Fibroblast of the aortic adventitia (primary cell): ENCODE measurements around the gene TRIM24. TPM values are rescaled to one million over a fixed set of nuclear protein-coding genes. Genes with fewer than 3 reads are reported as not detected.

Experiments
- DNase-seq: peaks from one replicate; pipeline ENCODE4 v3.0.0-alpha.2; 2010; ENCODE audit warnings: low read depth
- H3K4me3 ChIP-seq: 2 replicates; pipeline ENCODE4 v1.5.1; 2011; ENCODE audit warnings: low read depth, mild to moderate bottlenecking, control low read depth, low read length, moderate library complexity
- total RNA-seq: library from RNA; depleted of rRNA; stranded (reverse); fragments of >200 nt; gene quantifications from 2 replicates; pipeline ENCODE4 v1.2.3, GENCODE V29; 2012; ENCODE audit warnings: low replicate concordance
- TF ChIP-seq, protein P1 (sequence below): IDR thresholded peaks from 2 replicates; pipeline ENCODE4 v1.5.1; 2011; ENCODE audit warnings: mild to moderate bottlenecking, low read length, control low read depth, inconsistent platforms; ENCODE audit not compliant: insufficient read depth

The TRIM24 gene
- total RNA-seq, 1 donor = 12.6 TPM

GRCh38 chr7:138570715-138571114, 110.7 kb downstream of the TRIM24 start:
- TF ChIP-seq, protein P1, sequence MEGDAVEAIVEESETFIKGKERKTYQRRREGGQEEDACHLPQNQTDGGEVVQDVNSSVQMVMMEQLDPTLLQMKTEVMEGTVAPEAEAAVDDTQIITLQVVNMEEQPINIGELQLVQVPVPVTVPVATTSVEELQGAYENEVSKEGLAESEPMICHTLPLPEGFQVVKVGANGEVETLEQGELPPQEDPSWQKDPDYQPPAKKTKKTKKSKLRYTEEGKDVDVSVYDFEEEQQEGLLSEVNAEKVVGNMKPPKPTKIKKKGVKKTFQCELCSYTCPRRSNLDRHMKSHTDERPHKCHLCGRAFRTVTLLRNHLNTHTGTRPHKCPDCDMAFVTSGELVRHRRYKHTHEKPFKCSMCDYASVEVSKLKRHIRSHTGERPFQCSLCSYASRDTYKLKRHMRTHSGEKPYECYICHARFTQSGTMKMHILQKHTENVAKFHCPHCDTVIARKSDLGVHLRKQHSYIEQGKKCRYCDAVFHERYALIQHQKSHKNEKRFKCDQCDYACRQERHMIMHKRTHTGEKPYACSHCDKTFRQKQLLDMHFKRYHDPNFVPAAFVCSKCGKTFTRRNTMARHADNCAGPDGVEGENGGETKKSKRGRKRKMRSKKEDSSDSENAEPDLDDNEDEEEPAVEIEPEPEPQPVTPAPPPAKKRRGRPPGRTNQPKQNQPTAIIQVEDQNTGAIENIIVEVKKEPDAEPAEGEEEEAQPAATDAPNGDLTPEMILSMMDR = no peak
- H3K4me3 ChIP-seq = no peak overlapping the region
- no peak for DNase-seq

DNA sequence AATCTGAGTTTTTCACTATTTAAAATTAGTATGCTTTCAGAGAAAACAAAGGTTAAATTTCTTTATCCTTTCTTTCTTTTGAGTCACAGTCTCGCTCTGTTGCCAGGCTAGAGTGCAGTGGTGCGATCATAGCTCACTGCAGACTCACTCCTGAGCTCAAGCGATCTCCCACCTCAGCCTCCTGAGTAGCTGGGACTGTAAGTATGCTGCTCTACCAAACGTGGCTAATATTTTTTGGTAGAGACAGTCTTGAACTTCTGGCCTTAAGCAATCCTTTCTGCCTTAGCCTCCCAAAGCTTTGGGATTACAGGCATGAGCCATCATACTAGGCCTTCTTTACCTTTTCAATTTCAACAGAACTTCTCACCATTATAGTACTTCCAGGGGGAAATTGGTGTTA, 113.7 kb downstream of the TRIM24 start:
- DNase-seq = no peak
- no peak overlapping the region for H3K4me3 ChIP-seq
- TF ChIP-seq, protein P1 = no peak

- DNase-seq = peak; percentile 15
- TF ChIP-seq, protein P1 = no peak
- H3K4me3 ChIP-seq = no peak overlapping the region
Measured at GRCh38 chr7:138575897-138576428, 115.9 kb downstream of the TRIM24 start.

GRCh38 chr7:138579136-138579535, 119.1 kb downstream of the TRIM24 start:
- DNase-seq = no peak
- TF ChIP-seq, protein P1 = no peak
- H3K4me3 ChIP-seq = no peak overlapping the region

- DNase-seq = no peak
- TF ChIP-seq, protein P1 = no peak
Measured at GRCh38 chr7:138579671-138580070, 119.6 kb downstream of the TRIM24 start.

DNA sequence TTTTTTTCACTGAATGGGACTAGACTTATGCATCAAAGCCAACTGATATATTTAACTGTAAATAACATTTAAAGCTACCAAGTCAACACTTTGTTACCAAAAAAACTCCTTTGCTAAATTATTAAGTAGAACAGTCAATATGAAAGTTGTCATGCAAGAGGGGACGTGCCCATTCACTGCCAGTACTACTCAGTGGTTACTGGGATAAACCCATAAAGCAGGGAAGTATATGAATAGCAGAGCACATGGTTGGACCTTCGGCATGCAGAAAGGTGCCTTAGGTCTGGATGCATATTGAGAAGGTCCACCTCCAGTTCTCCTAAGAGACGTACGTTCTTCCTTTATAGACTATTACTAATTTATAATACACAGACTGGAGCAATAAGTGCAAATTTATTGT, 121.0 kb downstream of the TRIM24 start:
- TF ChIP-seq, protein P1 = no peak
- no peak for DNase-seq
- H3K4me3 ChIP-seq = no peak overlapping the region

More at GRCh38 chr7:138579671-138580070, 119.6 kb downstream of the TRIM24 start:
- H3K4me3 ChIP-seq = no peak overlapping the region

- DNase-seq = peak; percentile 3
- TF ChIP-seq, protein P1 = no peak
- no peak overlapping the region for H3K4me3 ChIP-seq
Measured at GRCh38 chr7:138584283-138584682, 124.2 kb downstream of the TRIM24 start.
